K562 (cell line): ENCODE measurements around the gene MRPL52. TPM values are rescaled to one million over a fixed set of nuclear protein-coding genes. Genes with fewer than 3 reads are reported as not detected.

Experiments
- ARID3B ChIP-seq: fragments of 250-450 bp; sonication (Bioruptor Pico); IDR thresholded peaks from 2 replicates; pipeline ENCODE4 v1.4.0; 2020; ENCODE audit warnings: borderline replicate concordance
- ETS2 ChIP-seq: IDR thresholded peaks from 2 replicates; pipeline ENCODE4 v1.6.1; 2016; ENCODE audit warnings: borderline replicate concordance, missing genetic modification characterization, mild to moderate bottlenecking, moderate library complexity, missing compliant biosample characterization; ENCODE audit not compliant: poor library complexity, severe bottlenecking
- LARP7 ChIP-seq: fragments of 450-650 bp; IDR thresholded peaks from 2 replicates; pipeline ENCODE4 v1.6.1; 2016
- NFRKB ChIP-seq: fragments of 450-650 bp; IDR thresholded peaks from 2 replicates; pipeline ENCODE4 v1.6.1; 2016; ENCODE audit warnings: low read depth
- TCF7 ChIP-seq: sonication (generic); IDR thresholded peaks from 2 replicates; pipeline ENCODE4 v1.6.1; 2016; ENCODE audit warnings: antibody characterized with exemption, borderline replicate concordance
- ZBTB40 ChIP-seq, 2 experiments: fragments of 450-650 bp in 1 of 2; sonication (generic) in 1 of 2; formaldehyde crosslinking in 1 of 2; IDR thresholded peaks; 2 replicates each; pipeline versions ENCODE4 v1.7.1 to v1.9.0; 2016 to 2022; ENCODE audit warnings: inconsistent platforms in 1 of 2, mild to moderate bottlenecking in 1 of 2, missing genetic modification reagents in 1 of 2
- ZBTB43 ChIP-seq: sonication (generic); formaldehyde crosslinking; IDR thresholded peaks from 2 replicates; pipeline ENCODE4 v1.8.0; 2023; ENCODE audit warnings: mild to moderate bottlenecking, missing genetic modification reagents
- ZNF146 ChIP-seq: IDR thresholded peaks from one replicate; pipeline ENCODE4 v1.6.1; 2018; ENCODE audit warnings: missing compliant biosample characterization; ENCODE audit not compliant: unreplicated experiment
- polyA plus RNA-seq, 8 experiments: library from polyadenylated mRNA; depleted of rRNA in 4 of 8; stranded (reverse) in 5 of 8; unstranded in 3 of 8; fragments of >200 nt; fragmentation: Nextera tagmentation in 2 of 8; fragmentation: Illumina TruSeq in 1 of 8; extraction: Ambion mirVana in 2 of 8; extraction: Trizol in 1 of 8; gene quantifications; 2 replicates each; pipeline versions ENCODE4 v1.2.1 to v1.2.3, GENCODE V29; 2011 to 2014; ENCODE audit warnings: inconsistent platforms in 1 of 8, missing spikeins in 1 of 8
- total RNA-seq, 7 experiments: library from RNA; depleted of rRNA in 6 of 7; stranded (reverse); fragments of >200 nt in 6 of 7; fragmentation: Illumina TruSeq in 2 of 7; extraction: Trizol in 2 of 7; gene quantifications; 2 replicates each; pipeline versions ENCODE4 v1.2.1 to v1.2.3, GENCODE V29; 2011 to 2021; ENCODE audit warnings: low replicate concordance in 1 of 7

MRPL52 gene
- total and polyA plus RNA-seq, 9 of the 15 experiments (the other 6 are each of a cell fraction or from before 2014, with no cell fraction given) = 56.5 to 213 (median 168) TPM

- TF ChIP-seq ZBTB40 (IDR thresholded peaks at IDR 0.05) (no peak), ZBTB40 (CRISPR knock-in tag; IDR thresholded peaks at IDR 0.05) (no peak), ZNF146 (CRISPR knock-in tag) (no peak), ZBTB43 (no peak), LARP7 (no peak), ARID3B (CRISPR knock-in tag) (no peak), TCF7 (no peak), ETS2 (tag) (no peak), NFRKB (no peak)
Observed at GRCh38 chr14:22842211-22843122, 12.8 kb downstream of the MRPL52 start (continued).
